ENCODE data around the gene MYORG.

GRCh38 chr9:34385561-34386230 is 9.0 kb upstream of the MYORG start:
- TF ChIP-seq CTCF (IDR thresholded peaks at IDR 0.05) = no peak
- TF ChIP-seq POLR2A (IDR thresholded peaks at IDR 0.05) = no peak
- TF ChIP-seq POLR2AphosphoS5 (IDR thresholded peaks at IDR 0.05; ENCODE audit: insufficient read depth in 1 of 2, low read depth in 1 of 2) = no peak

All from vagina (tissue), 2 donors.